Measurements from ENCODE around the gene SLC25A40.
"Not testable (repeated sequence)": the region's sequence is repeated elsewhere in the genome, so short reads cannot be mapped to it uniquely, and the experiment has no call there.

Gene SLC25A40, protein sequence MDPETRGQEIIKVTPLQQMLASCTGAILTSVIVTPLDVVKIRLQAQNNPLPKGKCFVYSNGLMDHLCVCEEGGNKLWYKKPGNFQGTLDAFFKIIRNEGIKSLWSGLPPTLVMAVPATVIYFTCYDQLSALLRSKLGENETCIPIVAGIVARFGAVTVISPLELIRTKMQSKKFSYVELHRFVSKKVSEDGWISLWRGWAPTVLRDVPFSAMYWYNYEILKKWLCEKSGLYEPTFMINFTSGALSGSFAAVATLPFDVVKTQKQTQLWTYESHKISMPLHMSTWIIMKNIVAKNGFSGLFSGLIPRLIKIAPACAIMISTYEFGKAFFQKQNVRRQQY

GRCh38 chr7:87876040-87876868, at the start of gene SLC25A40, which contains the start of gene DBF4:
SLC25A40 (minus strand) TSS chr7:87876360; CDS start chr7:87858727, 17,633 bp downstream.
DBF4 (plus strand) TSS chr7:87876493; CDS start chr7:87876733, 240 bp downstream.
- peak; percentile 94 for DNase-seq (ENCODE audit: low read depth)

DNA sequence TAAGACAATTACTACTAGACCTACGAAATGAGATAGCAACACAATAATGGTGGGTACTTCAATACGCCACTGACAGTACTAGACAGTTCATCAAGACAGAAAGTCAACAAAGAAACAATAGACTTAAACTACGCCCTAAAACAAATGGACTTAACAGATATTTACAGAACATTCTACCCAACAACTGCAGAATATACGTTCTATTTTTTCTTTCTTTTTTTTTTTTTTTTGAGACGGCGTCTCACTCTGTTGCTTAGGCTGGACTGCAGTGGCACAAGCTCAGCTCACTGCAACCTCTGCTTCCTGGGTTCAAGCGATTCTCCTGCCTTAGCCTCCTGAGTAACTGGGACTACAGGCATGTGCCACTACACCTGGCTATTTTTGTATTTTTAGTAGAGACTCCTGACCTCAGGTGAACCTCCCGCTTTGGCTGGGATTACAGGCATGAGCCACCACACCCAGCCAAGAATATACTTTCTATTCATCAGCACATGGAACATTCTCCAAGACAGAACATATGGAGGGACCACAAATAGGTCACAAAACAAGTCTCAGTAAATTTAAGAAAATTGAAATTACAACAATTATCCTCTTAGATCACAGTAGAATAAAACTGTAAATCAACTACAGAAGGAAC, 46.7 kb upstream of the SLC25A40 start:
- not testable (repeated sequence) for DNase-seq (ENCODE audit: low read depth)

GRCh38 chr7:87920578-87920977, 44.4 kb upstream of the SLC25A40 start:
- no peak for DNase-seq (ENCODE audit: low read depth)

GRCh38 chr7:87919875-87920274, 43.7 kb upstream of the SLC25A40 start:
- no peak for DNase-seq (ENCODE audit: low read depth)

- DNase-seq (ENCODE audit: low read depth), result no peak
These were observed 42.6 kb upstream of the SLC25A40 start for GRCh38 chr7:87918740-87919139.

DNA sequence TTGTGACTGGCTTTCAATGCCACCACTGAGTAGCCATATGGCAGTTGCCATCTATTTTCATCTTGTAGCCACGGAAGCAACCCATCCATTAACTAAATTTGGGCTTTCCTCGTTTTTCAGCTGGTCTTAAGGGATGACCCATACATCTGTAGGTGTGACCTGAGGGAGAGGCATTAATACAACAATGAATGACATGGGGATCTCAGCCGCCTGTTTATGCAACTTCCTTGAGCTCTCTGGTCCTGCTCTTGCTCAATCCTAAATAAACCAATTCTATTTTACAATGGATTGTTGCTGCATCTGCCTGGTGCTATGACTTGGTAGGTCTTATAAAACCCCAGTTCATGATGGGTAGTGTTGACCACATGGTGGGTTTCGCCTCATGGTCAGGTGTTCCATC, 36.0 kb upstream of the SLC25A40 start:
- no peak for DNase-seq (ENCODE audit: low read depth)

- DNase-seq (ENCODE audit: low read depth), result not testable (repeated sequence)
These were observed 32.7 kb upstream of the SLC25A40 start for GRCh38 chr7:87908814-87909213.

GRCh38 chr7:87907136-87907906, 31.2 kb upstream of the SLC25A40 start:
- not testable (repeated sequence) for DNase-seq (ENCODE audit: low read depth)

- DNase-seq (ENCODE audit: low read depth), result no peak
These were observed 23.1 kb upstream of the SLC25A40 start for GRCh38 chr7:87899255-87899654.

DNA sequence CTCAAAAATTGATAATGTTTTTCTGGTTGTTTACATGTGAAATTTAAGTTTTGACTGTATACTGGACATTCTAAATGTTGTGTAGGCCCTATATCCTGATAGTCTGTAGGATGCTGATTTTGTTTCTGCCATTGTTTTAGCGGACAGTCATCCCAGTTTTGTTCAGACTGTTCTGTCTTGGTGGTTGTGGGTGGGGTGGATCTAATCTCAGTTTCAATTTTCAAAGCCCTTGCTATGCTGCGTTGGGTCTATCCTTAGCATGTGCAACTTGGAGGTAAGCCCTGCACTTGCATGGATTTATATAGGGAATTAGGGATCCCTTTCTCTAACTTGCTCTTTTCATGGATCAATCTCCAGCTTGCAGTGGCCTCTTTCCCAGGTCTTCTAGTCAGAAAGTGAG, 19.2 kb upstream of the SLC25A40 start:
- no peak for DNase-seq (ENCODE audit: low read depth)

DNA sequence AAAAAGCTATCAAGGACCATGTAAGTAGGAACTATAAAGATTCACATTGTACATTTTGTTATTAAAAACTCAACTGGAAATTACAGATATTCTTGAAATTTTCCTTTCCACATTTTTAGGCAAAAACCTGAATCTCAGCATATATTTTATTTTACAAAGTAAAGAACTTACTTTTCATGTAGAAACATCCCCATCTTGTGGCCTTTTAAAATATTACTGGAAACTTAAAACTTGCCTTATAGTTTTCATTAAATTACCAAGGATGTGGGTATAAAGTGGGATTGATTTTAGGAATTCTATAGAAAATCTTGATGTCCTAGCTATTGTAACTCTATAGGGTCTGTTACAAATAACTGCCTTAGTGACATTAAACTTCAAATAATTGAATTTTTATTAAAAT, 10.7 kb upstream of the SLC25A40 start:
- no peak for DNase-seq (ENCODE audit: low read depth)

GRCh38 chr7:87885018-87885417, 8.9 kb upstream of the SLC25A40 start:
- no peak for DNase-seq (ENCODE audit: low read depth)

- no peak for DNase-seq (ENCODE audit: low read depth)
These were observed 6.2 kb upstream of the SLC25A40 start for GRCh38 chr7:87882151-87882937.

DNA sequence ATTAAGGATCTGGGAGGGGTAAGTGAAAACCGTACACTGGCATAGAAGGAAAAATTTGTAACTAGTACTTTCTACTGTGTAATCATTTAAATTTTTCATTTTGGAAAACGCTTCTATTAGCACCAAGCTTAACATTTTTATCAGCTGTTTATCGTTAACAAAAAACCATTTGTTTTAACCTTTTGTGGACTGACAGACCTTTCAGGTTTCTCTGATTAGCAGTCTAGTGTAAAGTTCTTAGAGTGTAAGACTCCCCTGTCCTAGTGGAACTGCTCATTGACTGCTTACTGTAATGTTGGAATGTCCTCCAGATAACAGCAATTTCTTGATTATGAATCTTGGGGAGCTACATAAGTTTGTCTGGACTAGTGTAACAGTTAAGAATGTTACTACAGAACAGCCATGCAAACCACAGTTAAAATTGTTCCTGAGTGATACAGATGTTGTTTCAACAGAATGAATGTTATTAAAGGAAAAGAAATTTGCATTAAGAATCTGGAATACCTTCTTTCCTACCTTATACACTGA, 2.1 kb upstream of the SLC25A40 start:
- DNase-seq (ENCODE audit: low read depth), result no peak

DNA sequence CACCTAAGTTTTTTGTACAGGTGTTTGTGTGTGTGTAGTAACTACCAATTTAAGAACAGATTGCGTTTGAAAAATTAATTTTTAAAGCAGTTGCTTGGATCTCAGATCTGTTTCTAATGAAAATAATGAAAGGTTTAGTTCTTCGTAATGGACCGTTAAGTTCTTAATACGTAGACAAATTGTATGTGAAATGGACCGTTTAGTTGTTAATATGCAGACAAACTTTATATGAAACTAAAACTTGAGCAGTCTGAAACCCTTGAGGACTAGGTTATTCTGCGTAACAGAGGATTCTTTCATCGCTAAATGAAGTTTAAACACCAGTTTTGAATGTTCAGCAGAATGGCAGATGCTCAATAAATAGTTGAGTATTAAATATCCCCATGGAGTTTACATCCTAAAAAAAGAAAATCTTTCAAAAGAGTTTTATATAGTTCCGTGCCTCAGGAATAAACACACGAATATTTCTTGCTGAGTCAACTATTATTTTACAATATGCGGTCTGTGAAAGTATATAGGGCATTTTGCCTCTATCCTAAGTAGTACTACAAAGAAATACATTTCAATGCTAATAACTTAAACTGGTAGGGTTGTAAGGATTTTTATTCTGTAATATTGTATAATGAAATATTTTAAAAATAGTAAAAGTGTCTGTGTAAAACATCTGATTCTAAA, 1.3 kb upstream of the SLC25A40 start:
- DNase-seq (ENCODE audit: low read depth), result no peak

DNA sequence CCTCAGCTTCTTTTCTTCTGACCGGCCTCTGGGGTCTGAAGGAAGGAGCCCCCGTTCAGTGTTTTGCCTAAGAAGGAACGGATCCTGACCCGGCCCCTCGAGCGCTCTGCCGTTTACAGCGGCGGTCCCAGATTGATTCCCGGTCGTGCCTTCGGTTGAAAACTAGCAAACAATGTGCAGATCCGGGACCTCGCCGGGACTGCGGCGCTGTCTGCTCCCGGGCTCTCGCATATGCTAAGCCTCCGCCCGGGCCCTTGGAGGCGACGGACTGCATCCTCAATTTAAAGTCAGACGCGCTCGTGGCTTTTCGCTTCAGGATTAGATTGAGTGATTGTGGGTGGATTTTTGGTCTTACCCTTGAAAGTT, 692 bp upstream of the SLC25A40 start:
- peak; percentile 7 for DNase-seq (ENCODE audit: low read depth)

DNA sequence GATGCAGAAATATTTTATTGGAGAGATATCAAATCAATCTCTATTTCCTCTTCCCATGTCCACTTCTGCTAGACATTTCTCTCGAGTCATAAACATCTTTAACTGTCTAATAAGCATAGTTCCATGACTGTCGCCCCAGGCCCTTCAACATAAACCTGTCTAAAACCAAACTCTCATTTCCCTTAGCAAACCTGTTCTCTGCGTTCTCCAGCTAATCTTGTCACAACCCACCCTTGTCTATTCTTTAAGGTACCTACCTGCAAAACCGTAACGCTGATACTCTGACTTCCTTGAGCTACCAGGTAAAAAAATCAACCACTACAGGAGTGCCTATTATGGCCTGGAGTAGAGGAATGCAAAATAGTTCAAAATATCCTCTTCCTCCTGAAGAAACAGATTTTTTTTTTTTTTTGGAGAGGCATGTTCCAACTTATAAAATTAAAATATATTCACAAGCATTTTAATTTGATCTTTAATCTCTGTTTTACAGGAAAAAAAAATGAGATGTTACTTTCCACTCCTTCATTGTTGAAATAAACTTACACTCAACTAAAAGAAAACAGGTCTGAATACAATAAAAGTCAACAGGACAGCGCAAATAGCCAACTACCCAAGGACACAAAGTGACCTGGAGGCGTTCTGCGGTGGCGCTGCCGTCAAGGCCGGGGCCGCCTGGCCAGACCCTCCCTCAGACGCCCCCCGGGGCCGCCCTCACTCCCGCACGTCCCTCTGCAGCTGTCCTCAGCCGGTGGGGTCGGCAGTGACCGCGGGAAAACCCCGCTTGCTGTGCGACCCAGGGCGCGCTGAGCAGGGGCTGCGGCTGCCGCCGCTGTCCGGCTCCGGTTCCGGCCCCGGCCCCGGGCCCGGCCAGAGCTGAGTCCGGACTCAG, 765 bp downstream of the SLC25A40 start:
- no peak for DNase-seq (ENCODE audit: low read depth)

GRCh38 chr7:87874066-87874465, 2.1 kb downstream of the SLC25A40 start:
- DNase-seq (ENCODE audit: low read depth), result no peak

DNA sequence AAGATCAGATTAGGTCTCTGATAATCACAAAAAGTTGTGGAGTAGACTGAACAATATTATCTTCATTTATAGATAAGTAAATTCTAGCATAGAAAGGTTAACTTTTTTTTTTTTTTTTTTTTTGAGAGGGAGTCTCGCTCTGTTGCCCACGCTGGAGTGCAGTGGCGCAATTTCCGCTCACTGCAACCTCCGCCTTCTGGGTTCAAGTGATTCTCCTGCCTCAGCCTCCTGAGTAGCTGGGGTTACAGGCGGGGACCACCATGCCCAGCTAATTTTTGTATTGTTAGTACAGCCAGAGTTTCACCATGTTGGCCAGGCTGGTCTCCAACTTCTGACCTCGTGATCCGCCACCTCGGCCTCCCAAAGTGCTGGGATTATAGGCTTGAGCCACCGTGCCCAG, 2.8 kb downstream of the SLC25A40 start:
- not testable (repeated sequence) for DNase-seq (ENCODE audit: low read depth)
